ENCODE measurements around the gene TP53RK.

DNA sequence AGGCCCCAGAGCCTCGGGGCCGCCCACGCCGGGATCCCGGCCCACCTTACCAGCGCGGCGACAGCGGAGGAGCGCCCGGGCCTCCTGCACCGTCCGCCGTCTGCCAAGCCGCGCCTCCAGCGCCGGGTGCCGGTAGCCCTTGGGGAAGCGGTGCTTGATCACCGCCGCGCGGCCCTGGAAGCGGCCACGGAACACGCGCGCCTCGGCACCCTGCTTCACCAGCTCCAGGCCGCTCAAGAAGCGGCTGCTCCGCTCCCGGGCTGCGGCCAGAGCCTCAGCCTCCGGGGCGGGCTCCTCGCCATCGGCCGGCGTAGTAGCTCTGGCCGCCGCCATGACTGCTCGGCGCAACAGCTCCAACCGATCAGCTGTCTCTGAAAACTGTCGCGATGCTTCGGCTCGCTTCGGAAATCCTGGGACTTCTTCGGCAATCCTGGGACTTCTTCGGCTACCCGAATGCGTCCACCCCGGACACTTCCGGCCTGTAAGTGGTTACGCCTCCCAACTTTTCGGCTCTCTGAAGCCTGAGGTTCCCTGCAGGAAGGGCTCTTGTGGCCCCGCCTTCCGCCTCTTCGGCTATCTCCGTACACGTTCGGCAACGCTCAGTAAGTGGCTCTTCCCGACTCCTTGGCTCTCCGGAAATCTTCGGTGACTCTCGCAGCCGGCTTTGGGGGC is at the start of gene TP53RK:
- TF ChIP-seq, protein P1, sequence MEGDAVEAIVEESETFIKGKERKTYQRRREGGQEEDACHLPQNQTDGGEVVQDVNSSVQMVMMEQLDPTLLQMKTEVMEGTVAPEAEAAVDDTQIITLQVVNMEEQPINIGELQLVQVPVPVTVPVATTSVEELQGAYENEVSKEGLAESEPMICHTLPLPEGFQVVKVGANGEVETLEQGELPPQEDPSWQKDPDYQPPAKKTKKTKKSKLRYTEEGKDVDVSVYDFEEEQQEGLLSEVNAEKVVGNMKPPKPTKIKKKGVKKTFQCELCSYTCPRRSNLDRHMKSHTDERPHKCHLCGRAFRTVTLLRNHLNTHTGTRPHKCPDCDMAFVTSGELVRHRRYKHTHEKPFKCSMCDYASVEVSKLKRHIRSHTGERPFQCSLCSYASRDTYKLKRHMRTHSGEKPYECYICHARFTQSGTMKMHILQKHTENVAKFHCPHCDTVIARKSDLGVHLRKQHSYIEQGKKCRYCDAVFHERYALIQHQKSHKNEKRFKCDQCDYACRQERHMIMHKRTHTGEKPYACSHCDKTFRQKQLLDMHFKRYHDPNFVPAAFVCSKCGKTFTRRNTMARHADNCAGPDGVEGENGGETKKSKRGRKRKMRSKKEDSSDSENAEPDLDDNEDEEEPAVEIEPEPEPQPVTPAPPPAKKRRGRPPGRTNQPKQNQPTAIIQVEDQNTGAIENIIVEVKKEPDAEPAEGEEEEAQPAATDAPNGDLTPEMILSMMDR (conservative IDR thresholded peaks at IDR 0.05; ENCODE audit: low read length) = no peak
- TF ChIP-seq EZH2phosphoT487 (IDR thresholded peaks at IDR 0.05; ENCODE audit: borderline replicate concordance) = no peak
